Metanephros (tissue), 1 donor: ENCODE data around the gene GP2. TPM values are rescaled to one million over a fixed set of nuclear protein-coding genes. Genes with fewer than 3 reads are reported as not detected.

Experiments used
- total RNA-seq: library from RNA; depleted of rRNA; stranded (reverse); fragments of >200 nt; gene quantifications from one replicate; pipeline ENCODE4 v1.2.3, GENCODE V29; 2014

GP2 gene
- 4.3 TPM for total RNA-seq

GRCh38 chr16:20327444-20328041, at the start of gene GP2:
Gene GP2 (minus strand): TSS chr16:20327513. CDS start chr16:20326431, 1,082 bp downstream.

GRCh38 chr16:20352615-20353014, 25.3 kb upstream of the GP2 start, which contains the start of gene UMOD:
Gene UMOD (minus strand): TSS chr16:20352715. CDS start chr16:20350737, 1,978 bp downstream.

Other genes with a start within 250 kb of the GP2 start
- gene UMOD, start 25.2 kb upstream of the GP2 start, total RNA-seq = 637 TPM
- not detected for gene PDILT, start 77.2 kb upstream of the GP2 start, total RNA-seq
- 3.0 TPM for gene ACSM5, start 82.0 kb upstream of the GP2 start, total RNA-seq
- 57.6 TPM for gene ACSM2A, start 124.0 kb upstream of the GP2 start, total RNA-seq
- 77.8 TPM for gene ACSM2B, start 248.9 kb upstream of the GP2 start, total RNA-seq